HG03097 (cell line): Measurements from ENCODE around the gene RAPH1.
"Not testable (repeated sequence)": the region's sequence is repeated elsewhere in the genome, so short reads cannot be mapped to it uniquely, and the experiment has no call there.

Experiments
- ATAC-seq: cut with Tn5 transposase; IDR thresholded peaks from one replicate; pipeline ENCODE4 v1.9.1; 2021; ENCODE audit not compliant: unreplicated experiment, low FRiP score

The RAPH1 gene

DNA sequence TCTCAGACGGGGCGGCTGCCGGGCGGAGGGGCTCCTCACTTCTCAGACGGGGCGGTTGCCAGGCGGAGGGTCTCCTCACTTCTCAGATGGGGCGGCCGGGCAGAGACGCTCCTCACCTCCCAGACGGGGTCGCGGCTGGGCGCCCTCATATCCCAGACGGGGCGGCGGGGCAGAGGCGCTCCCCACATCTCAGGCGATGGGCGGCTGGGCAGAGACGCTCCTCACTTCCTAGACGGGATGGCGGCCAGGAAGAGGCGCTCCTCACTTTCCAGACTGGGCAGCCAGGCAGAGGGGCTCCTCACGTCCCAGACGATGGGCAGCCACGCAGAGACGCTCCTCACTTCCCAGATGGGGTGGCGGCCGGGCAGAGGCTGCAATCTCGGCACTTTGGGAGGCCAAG is 162.4 kb downstream of the RAPH1 start:
- ATAC-seq: not testable (repeated sequence)

DNA sequence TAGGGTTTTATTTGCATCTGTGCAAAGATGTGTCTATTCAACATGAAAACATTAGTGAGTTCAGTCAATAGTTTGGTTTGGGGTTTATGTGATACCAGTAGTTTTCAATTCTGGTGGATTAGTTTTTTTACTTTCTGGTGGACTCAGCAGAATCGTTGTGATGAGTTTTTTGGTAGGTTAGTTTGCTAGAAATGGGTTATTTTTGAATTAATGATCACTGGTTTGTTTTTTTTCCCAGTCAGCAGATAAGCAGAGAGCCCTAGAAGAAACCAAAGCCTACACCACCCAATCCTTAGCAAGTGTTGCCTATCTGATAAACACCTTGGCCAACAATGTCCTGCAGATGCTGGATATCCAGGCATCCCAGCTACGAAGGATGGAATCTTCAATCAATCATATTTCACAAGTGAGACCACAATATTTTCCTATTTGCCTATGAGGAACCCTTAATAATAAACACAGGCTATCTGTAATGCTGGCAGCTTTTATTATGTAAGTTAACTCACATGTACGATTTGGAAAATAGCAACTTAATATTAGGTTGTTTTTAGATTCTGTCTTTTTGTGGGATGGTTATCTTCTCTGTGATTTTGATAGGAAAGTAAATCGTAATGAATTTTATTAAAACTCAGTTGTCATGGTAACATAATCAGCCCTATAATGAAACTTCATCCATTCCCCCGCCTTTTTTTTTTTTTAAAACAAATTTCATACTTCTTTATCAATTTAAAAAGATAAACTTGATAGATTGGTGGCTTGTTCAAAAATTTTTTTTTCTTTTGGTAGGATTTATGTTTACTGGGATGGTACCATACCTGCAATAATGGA is 168.2 kb downstream of the RAPH1 start:
- no peak for ATAC-seq

DNA sequence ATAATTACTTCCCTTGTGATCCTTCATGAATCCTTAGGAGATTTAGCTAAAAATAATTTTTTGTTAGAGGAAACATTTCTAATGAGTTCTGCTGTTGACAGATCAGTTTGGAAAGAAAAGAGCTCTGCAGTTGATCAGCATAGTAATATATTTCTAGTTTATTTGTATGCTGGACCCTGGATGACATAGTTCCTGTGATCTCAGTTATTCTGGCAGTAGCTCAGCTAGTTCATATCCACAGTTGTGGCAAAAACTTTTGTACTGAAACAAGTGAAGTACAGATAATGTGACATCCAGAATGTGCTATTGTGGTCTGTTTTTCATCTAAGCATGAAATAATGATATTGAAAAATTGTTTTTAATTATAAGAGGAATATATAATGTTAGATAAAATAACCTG is 173.2 kb downstream of the RAPH1 start:
- ATAC-seq: no peak

DNA sequence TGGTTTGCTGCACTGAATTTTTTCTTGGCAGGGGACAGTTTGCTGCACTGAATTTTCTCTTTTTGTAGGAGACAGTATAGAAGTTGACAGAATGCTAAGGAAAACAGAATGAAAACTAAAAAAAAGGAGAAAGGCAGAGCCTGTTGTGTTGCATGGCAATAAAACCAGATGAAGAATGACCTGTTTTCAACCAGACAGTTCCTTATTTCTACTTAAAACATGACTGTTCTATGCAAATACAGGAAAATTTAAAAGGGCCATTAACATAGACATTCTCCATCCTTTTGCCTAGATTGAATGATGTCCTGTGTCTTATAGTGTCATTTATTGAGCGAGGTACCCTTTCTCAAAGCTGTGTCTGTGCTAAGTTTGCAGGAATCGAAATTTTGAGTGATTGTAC is 173.6 kb downstream of the RAPH1 start:
- ATAC-seq: no peak

DNA sequence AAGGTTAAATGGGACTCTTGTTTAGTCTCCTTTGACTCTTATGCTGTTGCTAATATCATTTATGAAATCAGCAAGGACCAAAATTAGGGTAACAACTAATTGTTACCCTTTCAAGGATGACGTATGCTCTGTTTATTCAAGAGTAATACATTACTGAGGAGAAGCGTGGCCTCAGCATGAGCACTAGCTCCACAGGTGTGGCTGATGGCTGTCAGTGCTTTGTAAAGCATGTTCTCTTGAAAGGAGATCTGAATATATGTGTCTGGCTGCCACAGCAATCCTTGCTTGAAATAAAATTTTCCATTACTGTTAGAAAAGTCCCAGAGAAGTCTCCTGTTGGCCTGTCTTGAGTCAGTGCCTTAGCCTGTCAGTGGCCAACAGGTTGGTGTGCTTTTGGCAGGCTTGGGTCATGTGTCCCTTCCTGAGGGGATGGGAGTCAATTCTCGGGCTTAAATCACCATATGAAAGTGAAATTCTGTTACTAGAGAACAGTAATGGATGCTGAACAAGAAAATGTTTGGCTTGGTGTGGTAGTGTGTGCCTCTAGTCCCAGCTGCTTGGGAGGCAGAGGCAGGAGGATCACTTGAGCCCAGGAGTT is 174.2 kb downstream of the RAPH1 start:
- ATAC-seq: no peak

DNA sequence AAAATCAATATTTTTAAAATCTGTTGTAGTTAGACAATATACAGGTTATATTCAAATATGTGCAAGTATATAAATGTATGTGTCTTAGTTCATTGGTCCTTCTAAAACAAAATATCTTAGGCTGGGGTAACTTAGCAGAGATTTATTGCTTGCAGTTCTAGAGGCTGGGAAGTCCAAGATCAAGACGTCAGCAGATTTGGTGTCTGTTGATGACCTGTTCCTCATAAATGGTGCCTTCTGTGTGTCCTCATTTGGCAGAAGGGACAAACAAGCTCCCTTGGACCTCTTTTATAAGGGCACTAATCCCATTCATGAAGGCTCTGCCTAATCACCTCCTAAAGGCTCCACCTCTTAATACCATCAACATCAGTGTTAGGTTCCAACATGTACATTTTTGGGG is 175.7 kb downstream of the RAPH1 start:
- no peak for ATAC-seq

DNA sequence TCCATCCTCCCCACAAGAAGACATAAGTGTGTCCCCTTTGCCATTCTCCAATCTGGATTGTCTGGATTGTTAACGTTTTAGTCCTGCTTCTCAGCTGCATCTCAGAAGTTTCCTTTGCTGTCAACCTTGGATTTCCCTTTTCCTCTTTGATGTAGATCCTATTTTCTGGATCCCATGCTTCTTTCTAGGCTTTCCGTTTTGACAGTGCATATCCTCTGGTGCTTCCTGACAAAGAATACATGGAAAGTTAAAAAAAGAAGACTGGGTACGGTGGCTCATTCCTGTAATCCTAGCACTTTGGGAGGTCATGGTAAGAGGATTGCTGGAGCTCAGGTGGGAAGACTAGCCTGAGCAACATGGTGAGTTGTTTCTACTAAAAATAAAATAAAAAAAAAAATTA is 180.1 kb downstream of the RAPH1 start:
- ATAC-seq: no peak

DNA sequence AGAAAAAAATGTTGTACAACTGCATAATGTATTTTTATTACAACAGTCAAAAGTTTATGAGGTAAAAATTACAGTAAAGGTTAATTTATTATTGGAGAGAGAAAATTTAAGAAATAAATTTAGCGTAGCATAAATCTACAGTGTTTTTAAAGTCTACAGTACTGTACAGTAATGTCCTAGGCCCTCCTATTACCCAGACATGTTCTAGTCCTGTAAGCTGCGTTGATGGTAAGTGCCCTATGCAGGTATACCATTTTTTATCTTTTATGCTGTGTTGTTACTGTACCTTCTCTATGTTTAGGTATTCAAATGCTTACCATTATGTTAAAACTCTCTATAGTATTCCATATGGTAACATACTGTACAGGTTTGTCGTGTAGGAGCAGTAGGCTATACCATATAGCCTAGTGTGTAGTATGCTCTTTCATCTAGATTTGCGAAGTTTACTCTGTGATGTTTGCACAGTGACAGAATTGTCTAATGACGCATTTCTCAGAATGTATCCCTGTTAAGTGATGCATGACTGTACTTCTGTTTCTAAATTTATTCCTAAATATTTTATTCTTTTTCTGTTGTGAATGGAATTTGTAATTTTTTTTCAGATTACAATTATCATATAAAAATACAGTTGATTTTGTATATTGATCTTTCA is 182.4 kb downstream of the RAPH1 start:
- ATAC-seq: no peak

DNA sequence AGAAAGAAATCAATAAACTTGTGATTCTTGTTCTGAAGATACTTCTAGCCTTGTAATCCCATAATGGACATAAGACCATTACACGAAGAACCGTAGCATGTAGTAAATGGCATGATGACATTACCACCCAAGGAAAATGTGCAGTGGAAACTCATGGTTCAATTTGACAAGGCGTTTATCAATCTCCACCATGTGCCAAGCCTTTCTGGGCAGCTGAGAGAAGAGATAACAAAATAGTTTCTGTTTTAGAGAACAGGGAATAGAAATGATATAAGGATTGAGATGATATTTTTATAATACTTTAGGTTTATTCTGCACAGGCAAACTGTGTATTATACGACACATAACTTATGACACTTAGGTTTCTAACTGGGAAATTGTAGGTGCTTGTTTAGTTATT is 187.7 kb downstream of the RAPH1 start:
- ATAC-seq: no peak

DNA sequence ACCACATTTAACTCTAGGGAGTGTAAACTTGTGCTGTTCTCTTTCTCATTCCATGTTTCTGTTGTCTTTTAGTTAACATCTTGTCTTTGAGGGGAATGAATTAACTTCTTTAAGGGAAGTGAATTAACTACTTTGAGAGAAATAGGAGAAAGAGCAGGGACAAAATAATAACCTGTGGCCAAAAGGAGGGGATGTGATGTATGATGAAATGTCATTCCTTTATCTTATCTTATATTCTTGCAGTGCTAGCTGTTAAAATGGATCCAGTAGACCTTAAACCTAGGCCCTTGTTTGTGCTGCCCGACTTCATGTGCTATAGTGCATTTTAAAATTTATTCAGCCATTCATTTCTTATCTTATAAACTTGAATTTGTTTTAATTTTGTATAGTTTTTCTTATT is 188.5 kb downstream of the RAPH1 start:
- ATAC-seq: no peak

DNA sequence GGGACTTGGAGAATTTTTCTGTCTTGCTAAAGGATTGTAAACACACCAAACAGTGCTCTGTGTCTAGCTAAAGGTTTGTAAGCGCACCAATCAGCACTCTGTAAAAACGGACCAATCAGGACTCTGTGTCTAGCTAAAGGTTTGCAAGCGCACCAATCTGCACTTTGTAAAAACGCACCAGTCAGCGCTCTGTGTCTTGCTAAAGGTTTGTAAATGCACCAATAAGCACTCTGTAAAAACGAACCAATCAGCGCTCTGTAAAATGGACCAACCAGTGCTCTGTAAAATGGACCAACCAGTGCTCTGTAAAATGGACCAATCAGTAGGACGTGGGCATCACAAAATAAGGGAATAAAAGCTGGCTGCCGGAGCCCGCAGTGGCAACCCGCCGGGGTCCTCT is 190.4 kb downstream of the RAPH1 start:
- ATAC-seq: no peak
